ENCODE results near the gene MAZ. TPM values are rescaled to one million over a fixed set of nuclear protein-coding genes. Genes with fewer than 3 reads are reported as not detected.

MAZ gene
- total and polyA plus RNA-seq, 2 of the 13 experiments (the other 11 are each of a cell fraction or from before 2014, with no cell fraction given) = 203 to 277 TPM

GRCh38 chr16:29820730-29821642 lies 14.7 kb downstream of the MAZ start (continued):
- TF ChIP-seq ZNF687 (CRISPR knock-in tag; IDR thresholded peaks at IDR 0.05) (peak; percentile 65), TFE3 (CRISPR knock-in tag; IDR thresholded peaks at IDR 0.05) (peak; percentile 22; the same call in 1 of the 2 replicates), AGO1 (IDR thresholded peaks at IDR 0.05; ENCODE audit: low read depth, low read length, poor library complexity, severe bottlenecking) (peak; percentile 61), NFIC (IDR thresholded peaks at IDR 0.05; ENCODE audit: low read length) (0 out of 2 replicates have a peak, but pooled peaks have one; percentile 29)

All from HepG2 (cell line).